ENCODE results near the gene ARHGEF19. TPM values are rescaled to one million over a fixed set of nuclear protein-coding genes. Genes with fewer than 3 reads are reported as not detected.

ARHGEF19 gene
- total and polyA plus RNA-seq, 9 of the 15 experiments (the other 6 are each of a cell fraction or from before 2014, with no cell fraction given): 0.73 to 21.0 (median 5.2) TPM

DNA sequence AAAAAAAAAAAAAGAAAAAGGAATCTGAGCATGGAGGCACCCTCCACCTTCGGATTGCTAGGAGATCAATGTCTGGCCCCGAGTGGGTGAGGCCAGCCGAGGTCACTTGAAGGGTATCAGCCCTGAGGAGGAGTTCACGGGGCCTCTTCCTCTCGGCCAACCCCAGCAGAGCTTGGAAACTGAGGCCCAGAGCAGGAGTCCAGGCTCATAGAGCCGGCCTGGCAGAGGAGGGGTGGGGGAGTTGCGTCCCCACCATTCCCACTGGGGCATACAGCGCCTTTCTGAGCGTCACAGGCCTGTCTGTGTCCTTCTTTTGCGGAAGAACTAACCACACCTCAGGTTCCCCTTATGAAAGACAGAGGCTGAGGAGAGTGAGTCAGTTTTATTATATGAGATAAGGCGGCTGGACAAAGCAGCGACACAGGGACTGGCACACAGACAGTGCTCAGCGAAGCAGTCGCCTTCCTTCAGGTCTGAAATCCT is 39.4 kb downstream of the ARHGEF19 start (continued):
- TF ChIP-seq ZNF444 (CRISPR knock-in tag; IDR thresholded peaks at IDR 0.05) (no peak), PCBP1 (IDR thresholded peaks at IDR 0.05; ENCODE audit: low read depth, low read length, poor library complexity, severe bottlenecking) (no peak), NFE2L1 (tag; IDR thresholded peaks at IDR 0.05; ENCODE audit: borderline replicate concordance, low read depth) (no peak), LCOR (CRISPR knock-in tag; IDR thresholded peaks at IDR 0.05) (peak; percentile 47), IFI16 (CRISPR knock-in tag; IDR thresholded peaks at IDR 0.05) (no peak), LEF1 (IDR thresholded peaks at IDR 0.05) (peak; percentile 81), ZNF274 (IDR thresholded peaks at IDR 0.05; ENCODE audit: borderline replicate concordance, low read depth, low read length) (no peak), SETDB1 (IDR thresholded peaks at IDR 0.05; ENCODE audit: low read length) (no peak), ZNF830 (CRISPR knock-in tag; IDR thresholded peaks at IDR 0.05) (no peak), TBP (optimal IDR thresholded peaks at IDR 0.05; ENCODE audit: low read depth, low read length) (peak; percentile 61), RB1 (IDR thresholded peaks at IDR 0.05; ENCODE audit: low read depth) (peak; percentile 63), SRSF1 (IDR thresholded peaks at IDR 0.05; ENCODE audit: low read depth, low read length) (no peak)
- TF ChIP-seq, protein P1, sequence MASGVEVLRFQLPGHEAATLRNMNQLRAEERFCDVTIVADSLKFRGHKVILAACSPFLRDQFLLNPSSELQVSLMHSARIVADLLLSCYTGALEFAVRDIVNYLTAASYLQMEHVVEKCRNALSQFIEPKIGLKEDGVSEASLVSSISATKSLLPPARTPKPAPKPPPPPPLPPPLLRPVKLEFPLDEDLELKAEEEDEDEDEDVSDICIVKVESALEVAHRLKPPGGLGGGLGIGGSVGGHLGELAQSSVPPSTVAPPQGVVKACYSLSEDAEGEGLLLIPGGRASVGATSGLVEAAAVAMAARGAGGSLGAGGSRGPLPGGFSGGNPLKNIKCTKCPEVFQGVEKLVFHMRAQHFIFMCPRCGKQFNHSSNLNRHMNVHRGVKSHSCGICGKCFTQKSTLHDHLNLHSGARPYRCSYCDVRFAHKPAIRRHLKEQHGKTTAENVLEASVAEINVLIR (CRISPR knock-in tag; IDR thresholded peaks at IDR 0.05): no peak
- TF ChIP-seq, protein P2, sequence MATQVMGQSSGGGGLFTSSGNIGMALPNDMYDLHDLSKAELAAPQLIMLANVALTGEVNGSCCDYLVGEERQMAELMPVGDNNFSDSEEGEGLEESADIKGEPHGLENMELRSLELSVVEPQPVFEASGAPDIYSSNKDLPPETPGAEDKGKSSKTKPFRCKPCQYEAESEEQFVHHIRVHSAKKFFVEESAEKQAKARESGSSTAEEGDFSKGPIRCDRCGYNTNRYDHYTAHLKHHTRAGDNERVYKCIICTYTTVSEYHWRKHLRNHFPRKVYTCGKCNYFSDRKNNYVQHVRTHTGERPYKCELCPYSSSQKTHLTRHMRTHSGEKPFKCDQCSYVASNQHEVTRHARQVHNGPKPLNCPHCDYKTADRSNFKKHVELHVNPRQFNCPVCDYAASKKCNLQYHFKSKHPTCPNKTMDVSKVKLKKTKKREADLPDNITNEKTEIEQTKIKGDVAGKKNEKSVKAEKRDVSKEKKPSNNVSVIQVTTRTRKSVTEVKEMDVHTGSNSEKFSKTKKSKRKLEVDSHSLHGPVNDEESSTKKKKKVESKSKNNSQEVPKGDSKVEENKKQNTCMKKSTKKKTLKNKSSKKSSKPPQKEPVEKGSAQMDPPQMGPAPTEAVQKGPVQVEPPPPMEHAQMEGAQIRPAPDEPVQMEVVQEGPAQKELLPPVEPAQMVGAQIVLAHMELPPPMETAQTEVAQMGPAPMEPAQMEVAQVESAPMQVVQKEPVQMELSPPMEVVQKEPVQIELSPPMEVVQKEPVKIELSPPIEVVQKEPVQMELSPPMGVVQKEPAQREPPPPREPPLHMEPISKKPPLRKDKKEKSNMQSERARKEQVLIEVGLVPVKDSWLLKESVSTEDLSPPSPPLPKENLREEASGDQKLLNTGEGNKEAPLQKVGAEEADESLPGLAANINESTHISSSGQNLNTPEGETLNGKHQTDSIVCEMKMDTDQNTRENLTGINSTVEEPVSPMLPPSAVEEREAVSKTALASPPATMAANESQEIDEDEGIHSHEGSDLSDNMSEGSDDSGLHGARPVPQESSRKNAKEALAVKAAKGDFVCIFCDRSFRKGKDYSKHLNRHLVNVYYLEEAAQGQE (IDR thresholded peaks at IDR 0.05; ENCODE audit: borderline replicate concordance): no peak; the same call in 1 of the 2 replicates
- TF ChIP-seq, protein P2 (CRISPR knock-in tag; IDR thresholded peaks at IDR 0.05; ENCODE audit: low read depth): 0 out of 2 replicates have a peak, but pooled peaks have one; percentile 20
- TF ChIP-seq, protein P3, sequence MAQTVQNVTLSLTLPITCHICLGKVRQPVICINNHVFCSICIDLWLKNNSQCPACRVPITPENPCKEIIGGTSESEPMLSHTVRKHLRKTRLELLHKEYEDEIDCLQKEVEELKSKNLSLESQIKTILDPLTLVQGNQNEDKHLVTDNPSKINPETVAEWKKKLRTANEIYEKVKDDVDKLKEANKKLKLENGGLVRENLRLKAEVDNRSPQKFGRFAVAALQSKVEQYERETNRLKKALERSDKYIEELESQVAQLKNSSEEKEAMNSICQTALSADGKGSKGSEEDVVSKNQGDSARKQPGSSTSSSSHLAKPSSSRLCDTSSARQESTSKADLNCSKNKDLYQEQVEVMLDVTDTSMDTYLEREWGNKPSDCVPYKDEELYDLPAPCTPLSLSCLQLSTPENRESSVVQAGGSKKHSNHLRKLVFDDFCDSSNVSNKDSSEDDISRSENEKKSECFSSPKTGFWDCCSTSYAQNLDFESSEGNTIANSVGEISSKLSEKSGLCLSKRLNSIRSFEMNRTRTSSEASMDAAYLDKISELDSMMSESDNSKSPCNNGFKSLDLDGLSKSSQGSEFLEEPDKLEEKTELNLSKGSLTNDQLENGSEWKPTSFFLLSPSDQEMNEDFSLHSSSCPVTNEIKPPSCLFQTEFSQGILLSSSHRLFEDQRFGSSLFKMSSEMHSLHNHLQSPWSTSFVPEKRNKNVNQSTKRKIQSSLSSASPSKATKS (CRISPR knock-in tag; IDR thresholded peaks at IDR 0.05): no peak
- TF ChIP-seq, protein P4, sequence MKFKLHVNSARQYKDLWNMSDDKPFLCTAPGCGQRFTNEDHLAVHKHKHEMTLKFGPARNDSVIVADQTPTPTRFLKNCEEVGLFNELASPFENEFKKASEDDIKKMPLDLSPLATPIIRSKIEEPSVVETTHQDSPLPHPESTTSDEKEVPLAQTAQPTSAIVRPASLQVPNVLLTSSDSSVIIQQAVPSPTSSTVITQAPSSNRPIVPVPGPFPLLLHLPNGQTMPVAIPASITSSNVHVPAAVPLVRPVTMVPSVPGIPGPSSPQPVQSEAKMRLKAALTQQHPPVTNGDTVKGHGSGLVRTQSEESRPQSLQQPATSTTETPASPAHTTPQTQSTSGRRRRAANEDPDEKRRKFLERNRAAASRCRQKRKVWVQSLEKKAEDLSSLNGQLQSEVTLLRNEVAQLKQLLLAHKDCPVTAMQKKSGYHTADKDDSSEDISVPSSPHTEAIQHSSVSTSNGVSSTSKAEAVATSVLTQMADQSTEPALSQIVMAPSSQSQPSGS (CRISPR knock-in tag; IDR thresholded peaks at IDR 0.05): no peak

Data from K562 (cell line).